GM19372 (cell line): ENCODE results near the gene ATP8B1.

Experiments
- ATAC-seq: cut with Tn5 transposase; IDR thresholded peaks from one replicate; pipeline ENCODE4 v1.9.1; 2021; ENCODE audit warnings: mild to moderate bottlenecking, low read depth, moderate library complexity; ENCODE audit not compliant: unreplicated experiment

Gene ATP8B1

GRCh38 chr18:57794951-57795728 lies 8.0 kb downstream of the ATP8B1 start:
- ATAC-seq: no peak

GRCh38 chr18:57793302-57793986 lies 9.7 kb downstream of the ATP8B1 start:
- ATAC-seq: no peak

GRCh38 chr18:57792631-57793301 lies 10.3 kb downstream of the ATP8B1 start:
- ATAC-seq: no peak

GRCh38 chr18:57791911-57792310 lies 11.2 kb downstream of the ATP8B1 start:
- ATAC-seq: no peak

- ATAC-seq: no peak
Measured at GRCh38 chr18:57791192-57791591, 11.9 kb downstream of the ATP8B1 start.

- ATAC-seq: no peak
Measured at GRCh38 chr18:57790316-57790715, 12.8 kb downstream of the ATP8B1 start.

GRCh38 chr18:57789759-57790158 lies 13.4 kb downstream of the ATP8B1 start:
- no peak for ATAC-seq

GRCh38 chr18:57789090-57789489 lies 14.0 kb downstream of the ATP8B1 start:
- no peak for ATAC-seq

GRCh38 chr18:57787068-57787685 lies 15.9 kb downstream of the ATP8B1 start:
- no peak for ATAC-seq

GRCh38 chr18:57785751-57786437 lies 17.2 kb downstream of the ATP8B1 start:
- ATAC-seq: no peak

GRCh38 chr18:57784801-57785114 lies 18.4 kb downstream of the ATP8B1 start:
- ATAC-seq: no peak

- ATAC-seq: no peak
Measured at GRCh38 chr18:57784034-57784800, 18.9 kb downstream of the ATP8B1 start.

GRCh38 chr18:57782049-57782448 lies 21.1 kb downstream of the ATP8B1 start:
- ATAC-seq: no peak

GRCh38 chr18:57780706-57781347 lies 22.3 kb downstream of the ATP8B1 start:
- ATAC-seq: peak; percentile 86

GRCh38 chr18:57780318-57780705 lies 22.8 kb downstream of the ATP8B1 start:
- ATAC-seq: no peak

- no peak for ATAC-seq
Measured at GRCh38 chr18:57776767-57777166, 26.3 kb downstream of the ATP8B1 start.

GRCh38 chr18:57776354-57776753 lies 26.8 kb downstream of the ATP8B1 start:
- no peak for ATAC-seq

- no peak for ATAC-seq
Measured at GRCh38 chr18:57775937-57776336, 27.2 kb downstream of the ATP8B1 start.

- no peak for ATAC-seq
Measured at GRCh38 chr18:57772387-57772799, 30.7 kb downstream of the ATP8B1 start.
